Mucosa of descending colon (tissue), 3 donors: ENCODE measurements around the gene VPS37B. TPM values are rescaled to one million over a fixed set of nuclear protein-coding genes. Genes with fewer than 3 reads are reported as not detected.

Experiments
- ATAC-seq: fragments of 200-7000 bp; cut with Tn5 transposase; one replicate; pipeline ENCODE4 v1.9.1; 2020; ENCODE audit warnings: mild to moderate bottlenecking, moderate library complexity
- DNase-seq, 3 donors: peaks; one replicate each; pipeline ENCODE4 v3.0.0-alpha.2; 2020
- H3K36me3 ChIP-seq: fragments of 200-600 bp; one replicate; pipeline ENCODE4 v1.8.0; 2021; ENCODE audit warnings: low read depth, mild to moderate bottlenecking
- H3K4me1 ChIP-seq: fragments of 200-600 bp; one replicate; pipeline ENCODE4 v1.8.0; 2021; ENCODE audit warnings: low read depth, mild to moderate bottlenecking
- H3K4me3 ChIP-seq: fragments of 200-600 bp; one replicate; pipeline ENCODE4 v1.8.0; 2021; ENCODE audit warnings: mild to moderate bottlenecking
- H3K9me3 ChIP-seq: fragments of 200-600 bp; one replicate; pipeline ENCODE4 v1.8.0; 2021; ENCODE audit warnings: mild to moderate bottlenecking
- CTCF ChIP-seq: fragments of 200-600 bp; IDR thresholded peaks from one replicate; pipeline ENCODE4 v1.8.0; 2022; ENCODE audit warnings: antibody characterized with exemption, mild to moderate bottlenecking
- intact Hi-C, 2 donors: fragments of 100-400 bp; cut with DNase I in 1 of 2; cut with micrococcal nuclease in 1 of 2; formaldehyde crosslinking; loops; one replicate each; pipeline versions ENCODE4 v1.11.0 to v1.11.1; 2022; cut with DNase I, micrococcal nuclease
- total RNA-seq, 3 donors: library from RNA; stranded (reverse); fragmentation: NEBNext Ultra II Directional in 2 of 3; extraction: Animal tissue kit (Norgen Biotek cat#: 25700) in 2 of 3; gene quantifications; one replicate each; pipeline versions ENCODE4 v1.2.1 to v1.2.4, GENCODE V29; 2021 to 2023
- donor health status: DM: no; HTN: no; CAD: no; lungs with moderate emphysema.
- donor health status: DM: no; HTN: no; CAD: no.
- donor health status: DM: no; HTN: yes; CAD: no.

VPS37B gene
- total RNA-seq, 3 donors from 2014 or later: 50.7 to 108 (median 81.8) TPM

GRCh38 chr12:122862872-122863701 is 32.8 kb downstream of the VPS37B start:
- Histone ChIP-seq H3K9me3 (no peaks in the 10 kb centered on the region), H3K4me1 (peaks cover 25% of the 10 kb centered on the region), H3K36me3 (peaks cover 8% of the 10 kb centered on the region), H3K4me3 (no peak overlapping the region)
- peak; percentile 82 for ATAC-seq
- TF ChIP-seq CTCF: no peak
- peak; percentile 88 to 92 (median 90) for DNase-seq
- intact Hi-C loops: loop anchor here (5.0 to 10.0 kb wide), 2 partner anchors 89 to 372 kb away; partner anchors contain the start of genes MPHOSPH9 (in 1 of the 2) and MTRFR (in 1 of the 2)

GRCh38 chr12:122862110-122862634 is 33.8 kb downstream of the VPS37B start:
- intact Hi-C loops: loop anchor here (5.0 to 10.0 kb wide), 2 partner anchors 90 to 373 kb away; partner anchors contain the start of genes MPHOSPH9 (in 1 of the 2) and MTRFR (in 1 of the 2)
- peak; percentile 2 for ATAC-seq
- Histone ChIP-seq H3K4me1 (peaks cover 18% of the 10 kb centered on the region), H3K4me3 (no peak overlapping the region), H3K9me3 (no peaks in the 10 kb centered on the region), H3K36me3 (peaks cover 8% of the 10 kb centered on the region)
- TF ChIP-seq CTCF: no peak
- DNase-seq: peak in 2 of 3 donors; percentile 52 to 57

- peak in 1 of 3 donors; percentile 48 for DNase-seq
- no peak for ATAC-seq
- Histone ChIP-seq H3K4me3 (no peak overlapping the region), H3K4me1 (peaks cover 18% of the 10 kb centered on the region), H3K36me3 (peaks cover 7% of the 10 kb centered on the region), H3K9me3 (no peaks in the 10 kb centered on the region)
- TF ChIP-seq CTCF: no peak
- intact Hi-C loops: loop anchor here (2.0 to 10.0 kb wide), 3 partner anchors 91 to 373 kb away; partner anchors contain the start of genes MPHOSPH9 (in 1 of the 2) and MTRFR (in 1 of the 2)
Measured at GRCh38 chr12:122861587-122861970, 34.3 kb downstream of the VPS37B start.

- Histone ChIP-seq H3K4me1 (peaks cover 18% of the 10 kb centered on the region), H3K9me3 (no peaks in the 10 kb centered on the region), H3K4me3 (no peak overlapping the region), H3K36me3 (peaks cover 2% of the 10 kb centered on the region)
- intact Hi-C loops: loop anchor here (2.0 to 10.0 kb wide), 3 partner anchors 91 to 374 kb away; partner anchors contain the start of genes MPHOSPH9 (in 1 of the 2) and MTRFR (in 1 of the 2)
- TF ChIP-seq CTCF: no peak
- ATAC-seq (no peak), DNase-seq (peak in 2 of 3 donors; percentile 40 to 61)
Measured at GRCh38 chr12:122860854-122861586, 34.9 kb downstream of the VPS37B start.
